ENCODE data around the gene ATF7. TPM values are rescaled to one million over a fixed set of nuclear protein-coding genes. Genes with fewer than 3 reads are reported as not detected.
"Not testable (repeated sequence)": the region's sequence is repeated elsewhere in the genome, so short reads cannot be mapped to it uniquely, and the experiment has no call there.

Gene ATF7
- total RNA-seq, 3 donors from 2014 or later = 31.4 to 34.1 (median 33.4) TPM

- DNase-seq (ENCODE audit: low spot score in 2 of 2) = no peak
- H3K9me3 ChIP-seq = no peaks in the 10 kb centered on the region
- intact Hi-C loops (cut with DNase I; ENCODE audit: low total_unique reads) = no loop called here
- peaks cover 0 to 26% of the 10 kb centered on the region in 2 donors for H3K4me1 ChIP-seq
- H3K4me3 ChIP-seq = no peak overlapping the region
- H3K27me3 ChIP-seq = no peaks in the 10 kb centered on the region
- TF ChIP-seq CTCF (IDR thresholded peaks at IDR 0.05) = no peak
- TF ChIP-seq POLR2A (IDR thresholded peaks at IDR 0.05) = no peak
- no peak for TF ChIP-seq POLR2AphosphoS5 (IDR thresholded peaks at IDR 0.05)
- no peaks in the 10 kb centered on the region for H3K36me3 ChIP-seq
- peak overlapping the region; percentile 74 to 92 for H3K27ac ChIP-seq
These were observed 30.9 kb upstream of the ATF7 start for GRCh38 chr12:53657041-53657440.

GRCh38 chr12:53653595-53653994 lies 27.4 kb upstream of the ATF7 start:
- DNase-seq (ENCODE audit: low spot score in 2 of 2) = no peak
- no peak overlapping the region for H3K4me3 ChIP-seq
- H3K4me1 ChIP-seq = peaks cover 0 to 15% of the 10 kb centered on the region in 2 donors
- no peak overlapping the region for H3K27ac ChIP-seq
- TF ChIP-seq CTCF (IDR thresholded peaks at IDR 0.05) (no peak), POLR2A (IDR thresholded peaks at IDR 0.05) (no peak), POLR2AphosphoS5 (IDR thresholded peaks at IDR 0.05) (no peak)
- H3K36me3 ChIP-seq = no peaks in the 10 kb centered on the region
- H3K27me3 ChIP-seq = no peaks in the 10 kb centered on the region
- intact Hi-C loops (cut with DNase I; ENCODE audit: low total_unique reads) = no loop called here
- H3K9me3 ChIP-seq = no peaks in the 10 kb centered on the region

- H3K4me1 ChIP-seq = peaks cover 0 to 4% of the 10 kb centered on the region in 2 donors
- no peak for DNase-seq (ENCODE audit: low spot score in 2 of 2)
- H3K27ac ChIP-seq = no peak overlapping the region
- no peaks in the 10 kb centered on the region for H3K9me3 ChIP-seq
- no peaks in the 10 kb centered on the region for H3K27me3 ChIP-seq
- intact Hi-C loops (cut with DNase I; ENCODE audit: low total_unique reads) = no loop called here
- H3K36me3 ChIP-seq = no peaks in the 10 kb centered on the region
- TF ChIP-seq CTCF (IDR thresholded peaks at IDR 0.05) = no peak
- TF ChIP-seq POLR2A (IDR thresholded peaks at IDR 0.05) = no peak
- TF ChIP-seq POLR2AphosphoS5 (IDR thresholded peaks at IDR 0.05) = no peak
- no peak overlapping the region for H3K4me3 ChIP-seq
These were observed 26.2 kb upstream of the ATF7 start for GRCh38 chr12:53652366-53652765.

GRCh38 chr12:53651737-53652136 lies 25.6 kb upstream of the ATF7 start:
- no peaks in the 10 kb centered on the region for H3K36me3 ChIP-seq
- TF ChIP-seq CTCF (IDR thresholded peaks at IDR 0.05) (no peak), POLR2AphosphoS5 (IDR thresholded peaks at IDR 0.05) (no peak), POLR2A (IDR thresholded peaks at IDR 0.05) (no peak)
- intact Hi-C loops (cut with DNase I; ENCODE audit: low total_unique reads) = no loop called here
- no peaks in the 10 kb centered on the region for H3K27me3 ChIP-seq
- no peak overlapping the region for H3K27ac ChIP-seq
- DNase-seq (ENCODE audit: low spot score in 2 of 2) = no peak
- no peak overlapping the region for H3K4me3 ChIP-seq
- no peaks in the 10 kb centered on the region for H3K9me3 ChIP-seq
- H3K4me1 ChIP-seq = no peaks in the 10 kb centered on the region

- H3K4me1 ChIP-seq; H3K27me3 ChIP-seq; DNase-seq (ENCODE audit: low spot score in 2 of 2); H3K27ac ChIP-seq; H3K9me3 ChIP-seq; H3K36me3 ChIP-seq; H3K4me3 ChIP-seq; intact Hi-C loops (cut with DNase I; ENCODE audit: low total_unique reads): not testable (repeated sequence)
These were observed 20.1 kb upstream of the ATF7 start for GRCh38 chr12:53646300-53646699.

GRCh38 chr12:53645165-53645564 lies 19.0 kb upstream of the ATF7 start:
- TF ChIP-seq POLR2A (IDR thresholded peaks at IDR 0.05) (no peak), POLR2AphosphoS5 (IDR thresholded peaks at IDR 0.05) (no peak), CTCF (IDR thresholded peaks at IDR 0.05) (no peak)
- no peak for DNase-seq (ENCODE audit: low spot score in 2 of 2)
- intact Hi-C loops (cut with DNase I; ENCODE audit: low total_unique reads) = no loop called here
- no peaks in the 10 kb centered on the region for H3K4me1 ChIP-seq
- H3K9me3 ChIP-seq = no peaks in the 10 kb centered on the region
- H3K36me3 ChIP-seq = no peaks in the 10 kb centered on the region
- H3K27ac ChIP-seq = no peak overlapping the region
- H3K4me3 ChIP-seq = no peak overlapping the region
- no peaks in the 10 kb centered on the region for H3K27me3 ChIP-seq

Data from breast epithelium (tissue), 4 donors.